ENCODE data around the gene XRCC3.

- TF ChIP-seq EZH2phosphoT487 (IDR thresholded peaks at IDR 0.05; ENCODE audit: insufficient read depth, low read depth) (no peak), EZH2 (IDR thresholded peaks at IDR 0.05; ENCODE audit: insufficient read depth, poor library complexity, severe bottlenecking) (no peak)
Observed at GRCh38 chr14:103697206-103697602, 18.0 kb downstream of the XRCC3 start.
